Measurements from ENCODE around the gene C14orf93.
A peak's percentile ranks its signal among the peaks of the same experiment; 100 is the strongest.

Gene C14orf93

DNA sequence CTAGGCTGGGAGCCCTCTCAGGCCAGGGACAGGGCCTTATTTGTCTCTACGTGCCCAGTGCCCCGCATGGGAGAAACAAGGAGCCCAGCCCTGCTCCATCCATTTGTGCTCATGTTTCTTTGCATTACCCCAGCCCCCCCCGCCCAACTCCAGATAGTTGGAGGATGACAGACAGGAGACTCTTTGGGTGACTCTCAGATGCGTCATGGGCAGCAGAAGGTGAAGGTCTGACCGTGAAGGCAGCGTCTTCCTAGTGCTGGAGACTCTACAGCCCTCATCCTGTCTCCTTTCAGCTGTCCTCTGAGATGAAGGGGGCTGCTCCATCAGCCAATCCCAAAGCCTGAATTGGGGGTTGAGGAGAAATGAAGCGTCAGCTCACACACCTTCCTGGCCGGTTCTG, 31.8 kb upstream of the C14orf93 start:
- Histone ChIP-seq H3K4me3 (ENCODE audit: low read length, poor library complexity, severe bottlenecking) (no peak overlapping the region), H3K4me1 (ENCODE audit: insufficient read depth, low read length, poor library complexity, severe bottlenecking) (no peaks in the 10 kb centered on the region), H3K27me3 (ENCODE audit: insufficient read depth, low read length, poor library complexity, severe bottlenecking) (no peaks in the 10 kb centered on the region), H3F3A (ENCODE audit: low read depth) (no peaks in the 10 kb centered on the region), H3K9ac (ENCODE audit: low read depth, low read length, poor library complexity, severe bottlenecking) (no peak overlapping the region), H3K4me2 (ENCODE audit: low read depth, low read length, poor library complexity, severe bottlenecking) (no peak overlapping the region), H3K36me3 (ENCODE audit: insufficient read depth, low read length) (no peaks in the 10 kb centered on the region), H3K9me3 (ENCODE audit: insufficient read depth, low read depth, low read length) (no peaks in the 10 kb centered on the region), H3K79me2 (ENCODE audit: insufficient read depth, low read length) (no peaks in the 10 kb centered on the region), H4K20me1 (ENCODE audit: insufficient read depth, low read length, poor library complexity, severe bottlenecking) (no peaks in the 10 kb centered on the region), H3K9me2 (replicated peaks; ENCODE audit: low read depth, low read length) (no peaks in the 10 kb centered on the region), H2AFZ (ENCODE audit: low read length) (no peak overlapping the region)
- TF ChIP-seq, protein P1, sequence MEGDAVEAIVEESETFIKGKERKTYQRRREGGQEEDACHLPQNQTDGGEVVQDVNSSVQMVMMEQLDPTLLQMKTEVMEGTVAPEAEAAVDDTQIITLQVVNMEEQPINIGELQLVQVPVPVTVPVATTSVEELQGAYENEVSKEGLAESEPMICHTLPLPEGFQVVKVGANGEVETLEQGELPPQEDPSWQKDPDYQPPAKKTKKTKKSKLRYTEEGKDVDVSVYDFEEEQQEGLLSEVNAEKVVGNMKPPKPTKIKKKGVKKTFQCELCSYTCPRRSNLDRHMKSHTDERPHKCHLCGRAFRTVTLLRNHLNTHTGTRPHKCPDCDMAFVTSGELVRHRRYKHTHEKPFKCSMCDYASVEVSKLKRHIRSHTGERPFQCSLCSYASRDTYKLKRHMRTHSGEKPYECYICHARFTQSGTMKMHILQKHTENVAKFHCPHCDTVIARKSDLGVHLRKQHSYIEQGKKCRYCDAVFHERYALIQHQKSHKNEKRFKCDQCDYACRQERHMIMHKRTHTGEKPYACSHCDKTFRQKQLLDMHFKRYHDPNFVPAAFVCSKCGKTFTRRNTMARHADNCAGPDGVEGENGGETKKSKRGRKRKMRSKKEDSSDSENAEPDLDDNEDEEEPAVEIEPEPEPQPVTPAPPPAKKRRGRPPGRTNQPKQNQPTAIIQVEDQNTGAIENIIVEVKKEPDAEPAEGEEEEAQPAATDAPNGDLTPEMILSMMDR (conservative IDR thresholded peaks at IDR 0.05; ENCODE audit: low read length) = no peak
- TF ChIP-seq EZH2phosphoT487 (IDR thresholded peaks at IDR 0.05; ENCODE audit: borderline replicate concordance) = no peak

GRCh38 chr14:23040100-23040499, 30.2 kb upstream of the C14orf93 start:
- no peaks in the 10 kb centered on the region for H3K36me3 ChIP-seq (ENCODE audit: insufficient read depth, low read length)
- no peaks in the 10 kb centered on the region for H4K20me1 ChIP-seq (ENCODE audit: insufficient read depth, low read length, poor library complexity, severe bottlenecking)
- H3K4me3 ChIP-seq (ENCODE audit: low read length, poor library complexity, severe bottlenecking) = no peak overlapping the region
- no peaks in the 10 kb centered on the region for H3K9me3 ChIP-seq (ENCODE audit: insufficient read depth, low read depth, low read length)
- TF ChIP-seq, protein P1 (conservative IDR thresholded peaks at IDR 0.05; ENCODE audit: low read length) = no peak
- no peak for TF ChIP-seq EZH2phosphoT487 (IDR thresholded peaks at IDR 0.05; ENCODE audit: borderline replicate concordance)
- H3F3A ChIP-seq (ENCODE audit: low read depth) = no peaks in the 10 kb centered on the region
- peaks cover 7% of the 10 kb centered on the region for H3K4me1 ChIP-seq (ENCODE audit: insufficient read depth, low read length, poor library complexity, severe bottlenecking)
- H3K9me2 ChIP-seq (replicated peaks; ENCODE audit: low read depth, low read length) = no peaks in the 10 kb centered on the region
- H3K4me2 ChIP-seq (ENCODE audit: low read depth, low read length, poor library complexity, severe bottlenecking) = no peak overlapping the region
- no peak overlapping the region for H3K9ac ChIP-seq (ENCODE audit: low read depth, low read length, poor library complexity, severe bottlenecking)
- H3K27me3 ChIP-seq (ENCODE audit: insufficient read depth, low read length, poor library complexity, severe bottlenecking) = no peaks in the 10 kb centered on the region
- no peaks in the 10 kb centered on the region for H3K79me2 ChIP-seq (ENCODE audit: insufficient read depth, low read length)
- no peak overlapping the region for H2AFZ ChIP-seq (ENCODE audit: low read length)

DNA sequence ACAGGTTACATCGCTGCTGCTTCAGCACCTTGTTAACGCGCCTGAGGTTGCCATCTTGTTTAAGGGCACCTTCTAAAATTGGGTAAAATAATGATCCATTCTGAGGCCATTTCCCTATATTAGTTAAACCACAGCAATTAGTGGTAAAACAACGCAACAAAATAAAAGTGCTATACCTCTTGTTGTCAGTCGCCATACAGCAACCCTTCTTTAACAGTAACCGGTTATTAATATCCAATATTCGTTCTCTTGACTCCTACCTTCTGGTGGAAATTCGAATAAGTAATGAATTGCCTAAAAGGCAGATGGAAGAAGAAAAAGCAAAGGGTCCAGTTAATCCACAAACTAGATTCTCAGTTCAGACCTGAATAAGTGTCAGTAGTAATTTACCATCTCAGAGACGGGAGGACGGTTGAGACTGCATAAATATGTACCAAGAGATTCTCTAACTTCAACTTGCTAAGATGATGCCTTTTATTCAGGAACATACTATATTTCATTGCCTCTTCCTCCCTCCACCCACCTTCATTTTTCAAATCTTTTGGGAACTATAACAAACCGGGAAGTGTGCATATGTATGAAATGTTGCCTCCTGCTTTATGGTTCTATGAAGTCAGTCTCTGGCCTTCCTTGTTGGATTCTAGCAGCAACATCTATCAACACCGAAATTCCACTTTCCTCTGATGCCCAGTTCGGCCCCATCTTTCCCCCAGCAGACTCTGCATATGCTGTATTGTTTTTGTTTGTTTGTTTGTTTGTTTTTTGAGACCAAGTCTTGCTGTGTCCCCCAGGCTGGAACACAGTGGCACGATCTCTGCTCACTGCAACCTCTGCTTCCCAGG, 25.6 kb upstream of the C14orf93 start:
- Histone ChIP-seq H3K9me3 (ENCODE audit: insufficient read depth, low read depth, low read length) (no peaks in the 10 kb centered on the region), H3K4me2 (ENCODE audit: low read depth, low read length, poor library complexity, severe bottlenecking) (peak overlapping the region; percentile 95), H4K20me1 (ENCODE audit: insufficient read depth, low read length, poor library complexity, severe bottlenecking) (peaks cover 7% of the 10 kb centered on the region), H2AFZ (ENCODE audit: low read length) (peak overlapping the region; percentile 98), H3K9ac (ENCODE audit: low read depth, low read length, poor library complexity, severe bottlenecking) (peak overlapping the region; percentile 95), H3K27me3 (ENCODE audit: insufficient read depth, low read length, poor library complexity, severe bottlenecking) (no peaks in the 10 kb centered on the region), H3F3A (ENCODE audit: low read depth) (no peaks in the 10 kb centered on the region), H3K9me2 (replicated peaks; ENCODE audit: low read depth, low read length) (no peaks in the 10 kb centered on the region), H3K4me1 (ENCODE audit: insufficient read depth, low read length, poor library complexity, severe bottlenecking) (peaks cover 18% of the 10 kb centered on the region), H3K36me3 (ENCODE audit: insufficient read depth, low read length) (peaks cover 5% of the 10 kb centered on the region; the same call in 1 of the 2 replicates), H3K4me3 (ENCODE audit: low read length, poor library complexity, severe bottlenecking) (peak overlapping the region; percentile 97), H3K79me2 (ENCODE audit: insufficient read depth, low read length) (peaks cover 34% of the 10 kb centered on the region)
- TF ChIP-seq, protein P1 (conservative IDR thresholded peaks at IDR 0.05; ENCODE audit: low read length) = no peak
- no peak for TF ChIP-seq EZH2phosphoT487 (IDR thresholded peaks at IDR 0.05; ENCODE audit: borderline replicate concordance)
